Measurements from ENCODE around the gene DLG2. TPM values are rescaled to one million over a fixed set of nuclear protein-coding genes. Genes with fewer than 3 reads are reported as not detected.

DLG2 gene
- polyA plus RNA-seq, 3 donors: 0.24 to 0.39 TPM; not detected in 1

DNA sequence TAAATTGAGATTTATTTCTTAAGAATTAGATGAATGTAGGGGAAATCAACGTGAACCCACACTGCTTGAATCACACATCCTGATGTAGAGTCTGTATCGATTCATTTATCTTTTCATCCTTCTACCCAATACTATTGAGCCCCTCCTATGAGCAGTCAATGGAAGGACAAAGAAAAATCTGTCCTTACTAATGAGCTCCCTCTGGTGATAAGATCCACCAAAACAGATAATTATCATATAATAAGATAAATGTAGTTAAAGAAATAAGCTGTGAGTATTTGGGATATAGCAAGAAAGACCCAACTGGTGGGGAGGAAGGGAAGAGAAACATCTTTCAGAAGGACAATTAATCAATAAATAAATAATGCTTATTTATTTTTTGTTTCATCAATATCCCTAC is 1955.9 kb downstream of the DLG2 start:
- no peaks in the 10 kb centered on the region for H3K27me3 ChIP-seq (ENCODE audit: control insufficient read depth in 2 of 2, insufficient read depth in 2 of 2, low read length in 2 of 2)
- H3K4me2 ChIP-seq (replicated peaks; ENCODE audit: extremely low read depth, low read length, poor library complexity, severe bottlenecking): no peak overlapping the region
- no peak overlapping the region for H3K27ac ChIP-seq (ENCODE audit: low read depth in 1 of 2, low read length in 2 of 2)
- Mint-ChIP-seq H3K27ac (no peak overlapping the region), H3K9me3 (peaks cover 0 to 2% (median 0%) of the 10 kb centered on the region in 7 donors), H3K4me1 (no peaks in the 10 kb centered on the region), H3K4me3 (no peak overlapping the region), H3K36me3 (no peaks in the 10 kb centered on the region), H3K27me3 (ENCODE audit: low read depth in 3 of 3) (peaks cover 0 to 2% (median 0%) of the 10 kb centered on the region in 3 donors)
- TF ChIP-seq, protein P1, sequence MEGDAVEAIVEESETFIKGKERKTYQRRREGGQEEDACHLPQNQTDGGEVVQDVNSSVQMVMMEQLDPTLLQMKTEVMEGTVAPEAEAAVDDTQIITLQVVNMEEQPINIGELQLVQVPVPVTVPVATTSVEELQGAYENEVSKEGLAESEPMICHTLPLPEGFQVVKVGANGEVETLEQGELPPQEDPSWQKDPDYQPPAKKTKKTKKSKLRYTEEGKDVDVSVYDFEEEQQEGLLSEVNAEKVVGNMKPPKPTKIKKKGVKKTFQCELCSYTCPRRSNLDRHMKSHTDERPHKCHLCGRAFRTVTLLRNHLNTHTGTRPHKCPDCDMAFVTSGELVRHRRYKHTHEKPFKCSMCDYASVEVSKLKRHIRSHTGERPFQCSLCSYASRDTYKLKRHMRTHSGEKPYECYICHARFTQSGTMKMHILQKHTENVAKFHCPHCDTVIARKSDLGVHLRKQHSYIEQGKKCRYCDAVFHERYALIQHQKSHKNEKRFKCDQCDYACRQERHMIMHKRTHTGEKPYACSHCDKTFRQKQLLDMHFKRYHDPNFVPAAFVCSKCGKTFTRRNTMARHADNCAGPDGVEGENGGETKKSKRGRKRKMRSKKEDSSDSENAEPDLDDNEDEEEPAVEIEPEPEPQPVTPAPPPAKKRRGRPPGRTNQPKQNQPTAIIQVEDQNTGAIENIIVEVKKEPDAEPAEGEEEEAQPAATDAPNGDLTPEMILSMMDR (IDR thresholded peaks at IDR 0.05): no peak
- H3K79me2 ChIP-seq (ENCODE audit: insufficient read depth, low read length): no peaks in the 10 kb centered on the region
- no peak overlapping the region for H2AFZ ChIP-seq (ENCODE audit: insufficient read depth, low read depth, low read length, poor library complexity, severe bottlenecking)
- no peak overlapping the region for H3K4me3 ChIP-seq (replicated peaks in 1 of 3; ENCODE audit: low read depth in 2 of 3, low read length in 3 of 3)
- no peaks in the 10 kb centered on the region for H4K20me1 ChIP-seq (ENCODE audit: insufficient read depth, low read length)
- no peaks in the 10 kb centered on the region for H3K4me1 ChIP-seq (ENCODE audit: control insufficient read depth in 1 of 2, insufficient read depth in 2 of 2, low read length in 2 of 2)
- intact Hi-C loops (cut with micrococcal nuclease): no loop called here
- WGBS (ENCODE audit: insufficient coverage): no CpG with 5 or more reads among the region's 2 CpGs
- no peak overlapping the region for H3K9ac ChIP-seq (ENCODE audit: insufficient read depth, low read length, poor library complexity, severe bottlenecking)
- no peaks in the 10 kb centered on the region for H3K9me3 ChIP-seq (replicated peaks in 1 of 2; ENCODE audit: control insufficient read depth in 1 of 2, insufficient read depth in 1 of 2, low read length in 2 of 2)
- H3K36me3 ChIP-seq (replicated peaks in 1 of 2; ENCODE audit: control insufficient read depth in 1 of 2, insufficient read depth in 2 of 2, low read length in 2 of 2): no peaks in the 10 kb centered on the region
- no peak for DNase-seq

DNA sequence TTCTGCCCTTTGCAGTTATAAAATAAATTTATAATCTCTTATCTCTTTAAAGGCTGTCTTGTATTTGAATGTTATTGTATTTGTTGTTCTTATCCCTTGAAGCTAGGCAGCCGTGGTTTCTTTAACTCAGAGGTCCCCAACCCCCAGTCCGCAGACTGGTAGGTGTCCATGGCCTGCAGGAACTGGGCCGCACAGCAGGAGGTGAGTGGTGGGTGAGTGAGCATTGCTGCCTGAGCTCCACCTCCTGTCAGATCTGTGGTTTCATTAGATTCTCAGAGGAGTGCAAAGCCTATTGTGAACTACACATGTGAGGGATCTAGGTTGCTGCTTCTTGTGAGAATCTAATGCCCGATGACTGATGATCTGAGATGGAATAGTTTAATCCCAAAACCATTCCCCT is 1961.0 kb downstream of the DLG2 start:
- Histone ChIP-seq H3K4me2 (replicated peaks; ENCODE audit: extremely low read depth, low read length, poor library complexity, severe bottlenecking) (no peak overlapping the region), H3K27me3 (ENCODE audit: control insufficient read depth in 2 of 2, insufficient read depth in 2 of 2, low read length in 2 of 2) (no peaks in the 10 kb centered on the region), H3K27ac (ENCODE audit: low read depth in 1 of 2, low read length in 2 of 2) (no peak overlapping the region), H2AFZ (ENCODE audit: insufficient read depth, low read depth, low read length, poor library complexity, severe bottlenecking) (no peak overlapping the region), H3K9ac (ENCODE audit: insufficient read depth, low read length, poor library complexity, severe bottlenecking) (no peak overlapping the region), H3K4me1 (ENCODE audit: control insufficient read depth in 1 of 2, insufficient read depth in 2 of 2, low read length in 2 of 2) (no peaks in the 10 kb centered on the region), H3K4me3 (replicated peaks in 1 of 3; ENCODE audit: low read depth in 2 of 3, low read length in 3 of 3) (no peak overlapping the region), H3K36me3 (replicated peaks in 1 of 2; ENCODE audit: control insufficient read depth in 1 of 2, insufficient read depth in 2 of 2, low read length in 2 of 2) (no peaks in the 10 kb centered on the region), H4K20me1 (ENCODE audit: insufficient read depth, low read length) (no peaks in the 10 kb centered on the region), H3K9me3 (replicated peaks in 1 of 2; ENCODE audit: control insufficient read depth in 1 of 2, insufficient read depth in 1 of 2, low read length in 2 of 2) (no peaks in the 10 kb centered on the region), H3K79me2 (ENCODE audit: insufficient read depth, low read length) (no peaks in the 10 kb centered on the region)
- no peak for DNase-seq
- no peak overlapping the region for H3K27ac Mint-ChIP-seq
- TF ChIP-seq, protein P1 (IDR thresholded peaks at IDR 0.05): no peak
- no peak overlapping the region for H3K4me3 Mint-ChIP-seq
- no peaks in the 10 kb centered on the region for H3K4me1 Mint-ChIP-seq
- H3K27me3 Mint-ChIP-seq (ENCODE audit: low read depth in 3 of 3): peaks cover 0 to 5% (median 0%) of the 10 kb centered on the region in 3 donors
- no peaks in the 10 kb centered on the region for H3K36me3 Mint-ChIP-seq
- intact Hi-C loops (cut with micrococcal nuclease): no loop called here
- WGBS (ENCODE audit: insufficient coverage): 93% methylated on average over 3 of the region's 4 CpGs
- H3K9me3 Mint-ChIP-seq: peaks cover 0 to 4% (median 0%) of the 10 kb centered on the region in 7 donors

All from CD14-positive monocyte (primary cell).